B cell (primary cell): Measurements from ENCODE around the gene RIMBP2.

ENCODE experiments used
- CTCF ChIP-seq: fragments of 200-600 bp; IDR thresholded peaks from one replicate; pipeline ENCODE4 v1.8.0; 2022; ENCODE audit warnings: antibody characterized with exemption, mild to moderate bottlenecking
- EZH2 ChIP-seq: IDR thresholded peaks from 2 replicates; pipeline ENCODE4 v1.6.1; 2012; ENCODE audit warnings: borderline replicate concordance, low read depth, mild to moderate bottlenecking, moderate library complexity, low read length; ENCODE audit not compliant: insufficient read depth, poor library complexity, severe bottlenecking

- TF ChIP-seq CTCF (no peak), EZH2 (no peak)
These were observed 100.2 kb downstream of the RIMBP2 start for GRCh38 chr12:130615861-130616345.
